Fibroblast of villous mesenchyme (primary cell): ENCODE measurements around the gene S1PR1. TPM values are rescaled to one million over a fixed set of nuclear protein-coding genes. Genes with fewer than 3 reads are reported as not detected.

Source experiments
- DNase-seq: peaks from one replicate; pipeline ENCODE4 v3.0.0-alpha.2; 2010; ENCODE audit warnings: low read depth
- H3K4me3 ChIP-seq: 2 replicates; pipeline ENCODE4 v1.5.1; 2011; ENCODE audit warnings: low read depth, mild to moderate bottlenecking, low read length
- CTCF ChIP-seq: IDR thresholded peaks from 2 replicates; pipeline ENCODE4 v1.5.1; 2012; ENCODE audit warnings: low read depth, mild to moderate bottlenecking, low read length; ENCODE audit not compliant: insufficient read depth
- total RNA-seq: library from RNA; depleted of rRNA; stranded (reverse); fragments of >200 nt; gene quantifications from 2 replicates; pipeline ENCODE4 v1.2.3, GENCODE V29; 2012

Gene S1PR1
- total RNA-seq, 1 donor = 9.9 TPM

- no peak for DNase-seq
- no peak overlapping the region for H3K4me3 ChIP-seq
- TF ChIP-seq CTCF = no peak
Measured at GRCh38 chr1:101280049-101280592, 43.3 kb downstream of the S1PR1 start.

- DNase-seq = no peak
- H3K4me3 ChIP-seq = no peak overlapping the region
- no peak for TF ChIP-seq CTCF
Measured at GRCh38 chr1:101280942-101281654, 44.3 kb downstream of the S1PR1 start.

- no peak for DNase-seq
- H3K4me3 ChIP-seq = no peak overlapping the region
- TF ChIP-seq CTCF = no peak
Measured at GRCh38 chr1:101281751-101282150, 44.9 kb downstream of the S1PR1 start.

GRCh38 chr1:101282314-101283038 is 45.7 kb downstream of the S1PR1 start:
- no peak for DNase-seq
- H3K4me3 ChIP-seq = no peak overlapping the region
- no peak for TF ChIP-seq CTCF

- no peak overlapping the region for H3K4me3 ChIP-seq
- no peak for DNase-seq
- no peak for TF ChIP-seq CTCF
Measured at GRCh38 chr1:101283443-101283842, 46.6 kb downstream of the S1PR1 start.

GRCh38 chr1:101284021-101284420 is 47.2 kb downstream of the S1PR1 start:
- no peak for DNase-seq
- no peak for TF ChIP-seq CTCF
- no peak overlapping the region for H3K4me3 ChIP-seq
